B cell (primary cell): ENCODE measurements around the gene RAB31. TPM values are rescaled to one million over a fixed set of nuclear protein-coding genes. Genes with fewer than 3 reads are reported as not detected.

Experiments used
- ATAC-seq: fragments of 200-7000 bp; cut with Tn5 transposase; one replicate; pipeline ENCODE4 v1.10.0; 2021; ENCODE audit warnings: low read depth, mild to moderate bottlenecking, moderate number of reproducible peaks, moderate library complexity
- CTCF ChIA-PET: fragments of 350-600 bp; sonication (Branson Sonifier 250); formaldehyde crosslinking; loops from one replicate; lab custom pipeline; 2021; ENCODE audit warnings: antibody characterized with exemption, inconsistent platforms; lab: Charles Lee
- POLR2A ChIA-PET: fragments of 350-600 bp; sonication (Branson Sonifier 250); formaldehyde crosslinking; loops from one replicate; lab custom pipeline; 2021; ENCODE audit warnings: antibody characterized with exemption; lab: Charles Lee
- DNase-seq: peaks from one replicate; pipeline ENCODE4 v3.0.0; 2013
- H2AFZ ChIP-seq: 2 replicates; pipeline ENCODE4 v1.6.1; 2012; ENCODE audit warnings: mild to moderate bottlenecking, low read depth, low read length; ENCODE audit not compliant: insufficient read depth, poor library complexity, severe bottlenecking
- H3K27ac ChIP-seq, 2 donors: 1 replicate in 1 of 2; 2 replicates in 1 of 2; pipeline ENCODE4 v1.5.1; 2012 to 2013; ENCODE audit warnings: low read length in 2 of 2, mild to moderate bottlenecking in 2 of 2, moderate library complexity in 1 of 2
- H3K27me3 ChIP-seq, 4 experiments: fragments of 200-600 bp in 1 of 4; sonication (generic) in 1 of 4; replicated peaks in 1 of 4; 1 replicate in 2 of 4; 2 replicates in 2 of 4; pipeline versions ENCODE4 v1.6.1 to v1.7.0; 2013 to 2016; ENCODE audit warnings: low read length in 3 of 4, mild to moderate bottlenecking in 2 of 4, mixed read lengths in 1 of 4, moderate library complexity in 1 of 4; ENCODE audit not compliant: insufficient read depth in 4 of 4, control insufficient read depth in 3 of 4; ENCODE audit errors: control extremely low read depth in 1 of 4
- H3K36me3 ChIP-seq, 2 experiments: replicated peaks in 1 of 2; 1 replicate in 1 of 2; 2 replicates in 1 of 2; pipeline versions ENCODE4 v1.6.1 to v1.7.1; 2013; ENCODE audit warnings: low read length in 1 of 2; ENCODE audit not compliant: insufficient read depth in 2 of 2, control insufficient read depth in 1 of 2; ENCODE audit errors: control extremely low read depth in 1 of 2, extremely low read depth in 1 of 2
- H3K4me1 ChIP-seq, 2 donors: fragments of 200-600 bp in 1 of 2; sonication (generic) in 1 of 2; 1 replicate in 1 of 2; 2 replicates in 1 of 2; pipeline versions ENCODE4 v1.5.1 to v1.6.1; 2013 to 2017; ENCODE audit warnings: low read length in 2 of 2; ENCODE audit not compliant: control insufficient read depth in 2 of 2, insufficient read depth in 2 of 2
- H3K4me2 ChIP-seq: replicated peaks from 2 replicates; pipeline ENCODE3; 2012; ENCODE audit warnings: mild to moderate bottlenecking, low read depth, low read length; ENCODE audit not compliant: poor library complexity, severe bottlenecking
- H3K4me3 ChIP-seq, 5 experiments: fragments of 200-600 bp in 1 of 5; sonication (generic) in 1 of 5; 1 replicate in 3 of 5; 2 replicates in 2 of 5; pipeline versions ENCODE4 v1.5.1 to v1.7.0; 2011 to 2016; ENCODE audit warnings: low read length in 4 of 5, mild to moderate bottlenecking in 4 of 5, low read depth in 2 of 5, control low read depth in 1 of 5, moderate library complexity in 1 of 5; ENCODE audit not compliant: insufficient read depth in 1 of 5; ENCODE audit errors: control extremely low read depth in 1 of 5, extremely low read depth in 1 of 5
- H3K79me2 ChIP-seq: fragments of 200-600 bp; sonication (generic); one replicate; pipeline ENCODE4 v1.6.0; 2016; ENCODE audit warnings: low read length; ENCODE audit not compliant: control insufficient read depth, insufficient read depth
- H3K9ac ChIP-seq: fragments of 200-600 bp; sonication (generic); 2 replicates; pipeline ENCODE4 v1.6.1; 2017; ENCODE audit warnings: mild to moderate bottlenecking, low read length, moderate library complexity
- H3K9me3 ChIP-seq, 3 donors: one replicate each; pipeline versions ENCODE4 v1.6.1 to v1.7.1; 2013; ENCODE audit warnings: low read length in 2 of 3; ENCODE audit not compliant: control insufficient read depth in 2 of 3, insufficient read depth in 1 of 3; ENCODE audit errors: control extremely low read depth in 1 of 3
- H4K20me1 ChIP-seq: 2 replicates; pipeline ENCODE4 v1.6.0; 2012; ENCODE audit warnings: mild to moderate bottlenecking, low read length; ENCODE audit not compliant: insufficient read depth, control insufficient read depth, poor library complexity, severe bottlenecking
- H3K27ac Mint-ChIP-seq: one replicate; pipeline ENCODE4 v1.8.0; 2021; ENCODE audit warnings: mixed read lengths
- H3K27me3 Mint-ChIP-seq: one replicate; pipeline ENCODE4 v1.8.0; 2021; ENCODE audit warnings: mixed read lengths
- H3K4me1 Mint-ChIP-seq: one replicate; pipeline ENCODE4 v1.8.0; 2021; ENCODE audit warnings: mixed read lengths
- H3K4me3 Mint-ChIP-seq: one replicate; pipeline ENCODE4 v1.8.0; 2021; ENCODE audit warnings: mixed read lengths
- H3K9me3 Mint-ChIP-seq: one replicate; pipeline ENCODE4 v1.8.0; 2022; ENCODE audit warnings: mixed read lengths; ENCODE audit not compliant: insufficient read depth
- EZH2 ChIP-seq: IDR thresholded peaks from 2 replicates; pipeline ENCODE4 v1.6.1; 2012; ENCODE audit warnings: borderline replicate concordance, low read depth, mild to moderate bottlenecking, moderate library complexity, low read length; ENCODE audit not compliant: insufficient read depth, poor library complexity, severe bottlenecking
- WGBS: methylation state at CpG from one replicate; pipeline ENCODE4 v1.1.5; 2013; ENCODE audit warnings: missing lambda C conversion rate; ENCODE audit not compliant: insufficient coverage; 5-methylcytosine and 5-hydroxymethylcytosine counted together
- intact Hi-C: fragments of 100-400 bp; cut with micrococcal nuclease; formaldehyde crosslinking; loops from one replicate; pipeline ENCODE4 v1.10.0; 2022
- polyA plus RNA-seq: library from polyadenylated mRNA; depleted of rRNA; stranded (reverse); fragments of >200 nt; gene quantifications from 2 replicates; pipeline ENCODE4 v1.2.3, GENCODE V29; 2012
- total RNA-seq, 2 donors: library from RNA; stranded (reverse); fragments of 120-200 nt in 1 of 2; gene quantifications; 1 replicate in 1 of 2; 2 replicates in 1 of 2; pipeline versions ENCODE4 v1.2.3 to v1.2.4, GENCODE V29; 2013 to 2022
- TF ChIP-seq, protein P1 (sequence below): fragments of 200-600 bp; IDR thresholded peaks from one replicate; pipeline ENCODE4 v1.8.0; 2022; ENCODE audit warnings: antibody characterized with exemption, mild to moderate bottlenecking

The RAB31 gene
- total and polyA plus RNA-seq, 2 donors (not counting 1 experiment from before 2014, with no cell fraction given) = 15.5 to 44.6 TPM

GRCh38 chr18:9704233-9705118 is 3.6 kb upstream of the RAB31 start:
- H3K4me2 ChIP-seq = no peak overlapping the region
- WGBS = 92% methylated on average over 4 of the region's 11 CpGs

More at GRCh38 chr18:9704233-9705118, 3.6 kb upstream of the RAB31 start:
- TF ChIP-seq, protein P1, sequence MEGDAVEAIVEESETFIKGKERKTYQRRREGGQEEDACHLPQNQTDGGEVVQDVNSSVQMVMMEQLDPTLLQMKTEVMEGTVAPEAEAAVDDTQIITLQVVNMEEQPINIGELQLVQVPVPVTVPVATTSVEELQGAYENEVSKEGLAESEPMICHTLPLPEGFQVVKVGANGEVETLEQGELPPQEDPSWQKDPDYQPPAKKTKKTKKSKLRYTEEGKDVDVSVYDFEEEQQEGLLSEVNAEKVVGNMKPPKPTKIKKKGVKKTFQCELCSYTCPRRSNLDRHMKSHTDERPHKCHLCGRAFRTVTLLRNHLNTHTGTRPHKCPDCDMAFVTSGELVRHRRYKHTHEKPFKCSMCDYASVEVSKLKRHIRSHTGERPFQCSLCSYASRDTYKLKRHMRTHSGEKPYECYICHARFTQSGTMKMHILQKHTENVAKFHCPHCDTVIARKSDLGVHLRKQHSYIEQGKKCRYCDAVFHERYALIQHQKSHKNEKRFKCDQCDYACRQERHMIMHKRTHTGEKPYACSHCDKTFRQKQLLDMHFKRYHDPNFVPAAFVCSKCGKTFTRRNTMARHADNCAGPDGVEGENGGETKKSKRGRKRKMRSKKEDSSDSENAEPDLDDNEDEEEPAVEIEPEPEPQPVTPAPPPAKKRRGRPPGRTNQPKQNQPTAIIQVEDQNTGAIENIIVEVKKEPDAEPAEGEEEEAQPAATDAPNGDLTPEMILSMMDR = no peak
- TF ChIP-seq EZH2 = no peak
- Histone ChIP-seq H3K9me3 (no peaks in the 10 kb centered on the region), H3K27ac (no peak overlapping the region), H3K27me3 (peaks cover 0 to 10% (median 0%) of the 10 kb centered on the region in 4 experiments), H3K79me2 (peaks cover 4% of the 10 kb centered on the region), H3K4me3 (no peak overlapping the region), H4K20me1 (no peaks in the 10 kb centered on the region), H3K4me1 (peaks cover 17 to 24% of the 10 kb centered on the region in 2 donors), H3K36me3 (no peaks in the 10 kb centered on the region), H3K9ac (no peak overlapping the region), H2AFZ (no peak overlapping the region)
- Mint-ChIP-seq H3K27me3 (no peaks in the 10 kb centered on the region), H3K9me3 (no peaks in the 10 kb centered on the region), H3K4me3 (no peak overlapping the region), H3K4me1 (peaks cover 33% of the 10 kb centered on the region), H3K27ac (no peak overlapping the region)
- ATAC-seq (no peak), DNase-seq (no peak)
- ChIA-PET POLR2A (no interaction called here), CTCF (interaction anchor here (0.5 kb wide), 1 partner anchor 87 kb away, joined by 4 read pairs; no protein-coding TSS in a partner anchor)
- intact Hi-C loops = loop anchor here (5.0 to 10.0 kb wide), 2 partner anchors 68 to 820 kb away; partner anchors contain the start of gene NAPG
